Karpas-422 (cell line): ENCODE measurements around the gene PLA2G2F. TPM values are rescaled to one million over a fixed set of nuclear protein-coding genes. Genes with fewer than 3 reads are reported as not detected.

Experiments
- DNase-seq: peaks from one replicate; pipeline ENCODE4 v3.0.0-alpha.2; 2015
- H2AFZ ChIP-seq: fragments of 200-600 bp; sonication (generic); 2 replicates; pipeline ENCODE4 v1.6.1; 2014; ENCODE audit warnings: antibody characterized with exemption, low read length, mixed read lengths
- H3K27ac ChIP-seq: fragments of 200-600 bp; sonication (generic); 2 replicates; pipeline ENCODE4 v1.5.1; 2014; ENCODE audit warnings: mild to moderate bottlenecking, low read length, moderate library complexity
- H3K27me3 ChIP-seq: fragments of 200-600 bp; sonication (generic); 2 replicates; pipeline ENCODE4 v1.6.1; 2014; ENCODE audit warnings: low read length, mixed read lengths
- H3K36me3 ChIP-seq: fragments of 200-600 bp; sonication (generic); 2 replicates; pipeline ENCODE4 v1.6.1; 2014; ENCODE audit warnings: low read length, mixed read lengths; ENCODE audit not compliant: insufficient read depth
- H3K4me1 ChIP-seq: fragments of 200-600 bp; sonication (generic); 2 replicates; pipeline ENCODE4 v1.6.1; 2014; ENCODE audit warnings: mild to moderate bottlenecking, low read length, mixed read lengths
- H3K4me2 ChIP-seq: fragments of 200-600 bp; sonication (generic); 2 replicates; pipeline ENCODE4 v1.6.1; 2014; ENCODE audit warnings: low read length, low read depth, mild to moderate bottlenecking; ENCODE audit not compliant: poor library complexity, severe bottlenecking
- H3K4me3 ChIP-seq: fragments of 200-600 bp; sonication (generic); 2 replicates; pipeline ENCODE4 v1.5.1; 2014; ENCODE audit warnings: mild to moderate bottlenecking, antibody characterized with exemption, low read length, mixed read lengths
- H3K79me2 ChIP-seq: fragments of 200-600 bp; sonication (generic); 2 replicates; pipeline ENCODE4 v1.6.1; 2014; ENCODE audit warnings: mild to moderate bottlenecking, low read length, mixed read lengths
- H3K9ac ChIP-seq: fragments of 200-600 bp; sonication (generic); 2 replicates; pipeline ENCODE4 v1.6.0; 2014; ENCODE audit warnings: low read length
- H3K9me2 ChIP-seq: fragments of 200-600 bp; sonication (generic), shearing (Covaris generic); replicated peaks from 2 replicates; pipeline ENCODE4 v1.6.0; 2014; ENCODE audit warnings: mild to moderate bottlenecking, low read length, moderate library complexity; ENCODE audit not compliant: insufficient read depth
- H3K9me3 ChIP-seq: fragments of 300-700, 200-600 bp; sonication (generic); 2 replicates; pipeline ENCODE4 v1.6.1; 2014; ENCODE audit warnings: low read length, mixed read lengths
- H4K20me1 ChIP-seq: fragments of 200-600 bp; sonication (generic); 2 replicates; pipeline ENCODE4 v1.6.1; 2014; ENCODE audit warnings: mild to moderate bottlenecking, antibody characterized with exemption, low read length, low read depth; ENCODE audit not compliant: insufficient read depth
- total RNA-seq: library from RNA; depleted of rRNA; stranded (reverse); fragments of >200 nt; shearing (Covaris generic); gene quantifications from 2 replicates; pipeline ENCODE4 v1.2.3, GENCODE V29; 2014; ENCODE audit warnings: low replicate concordance

The PLA2G2F gene
- total RNA-seq, 1 experiment from 2014 or later: not detected

GRCh38 chr1:20096840-20097447 lies 42.2 kb upstream of the PLA2G2F start:
- no peaks in the 10 kb centered on the region for H3K79me2 ChIP-seq
- H3K27me3 ChIP-seq: no peaks in the 10 kb centered on the region
- H3K4me3 ChIP-seq: no peak overlapping the region
- H3K4me2 ChIP-seq: no peak overlapping the region
- H3K27ac ChIP-seq: no peak overlapping the region
- no peak overlapping the region for H3K9ac ChIP-seq
- no peaks in the 10 kb centered on the region for H4K20me1 ChIP-seq
- DNase-seq: no peak
- H3K9me2 ChIP-seq: no peaks in the 10 kb centered on the region
- H3K36me3 ChIP-seq: no peaks in the 10 kb centered on the region
- H3K4me1 ChIP-seq: no peaks in the 10 kb centered on the region
- H3K9me3 ChIP-seq: no peaks in the 10 kb centered on the region
- H2AFZ ChIP-seq: no peak overlapping the region

GRCh38 chr1:20099533-20099932 lies 39.6 kb upstream of the PLA2G2F start:
- Histone ChIP-seq H3K27ac (no peak overlapping the region), H3K27me3 (no peaks in the 10 kb centered on the region), H3K9ac (no peak overlapping the region), H3K9me3 (no peaks in the 10 kb centered on the region), H3K4me3 (no peak overlapping the region), H2AFZ (no peak overlapping the region), H3K4me2 (no peak overlapping the region), H3K4me1 (no peaks in the 10 kb centered on the region), H3K36me3 (no peaks in the 10 kb centered on the region), H3K79me2 (no peaks in the 10 kb centered on the region), H3K9me2 (no peaks in the 10 kb centered on the region), H4K20me1 (no peaks in the 10 kb centered on the region)
- DNase-seq: no peak

DNA sequence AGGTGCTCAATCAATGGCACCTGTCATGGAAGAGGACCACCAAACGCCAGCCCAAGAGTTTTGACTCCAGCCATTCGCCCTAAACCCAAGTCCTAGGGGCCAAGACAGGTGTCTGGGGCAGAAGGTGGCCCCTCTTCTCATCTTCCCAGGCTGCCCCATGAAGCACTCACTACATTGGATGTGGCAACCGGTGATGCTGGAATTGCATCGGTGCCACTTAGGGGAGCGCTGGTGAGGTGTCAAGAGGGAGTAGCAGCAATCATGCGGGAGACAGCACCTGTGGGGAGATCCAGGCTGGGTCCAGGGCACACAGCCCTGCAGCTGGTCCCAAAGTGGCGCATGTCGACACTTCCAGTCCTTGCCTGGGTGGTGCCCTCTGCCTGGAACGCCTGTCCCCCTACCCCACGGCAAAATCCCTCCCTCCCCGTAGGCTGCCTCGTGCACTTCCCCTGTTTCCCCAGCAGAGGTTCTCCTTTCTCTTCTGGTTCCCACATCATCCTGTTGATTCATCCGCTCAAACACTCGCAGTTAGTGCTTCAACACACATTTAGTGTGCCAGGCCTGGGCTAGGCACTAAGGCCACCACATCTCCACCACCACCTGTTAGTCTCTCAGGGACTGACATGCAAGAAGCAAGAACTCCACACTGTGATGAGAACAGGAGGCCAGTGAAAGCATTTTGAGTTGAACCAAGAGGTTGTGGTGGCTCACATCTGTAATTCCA lies 38.3 kb upstream of the PLA2G2F start:
- no peaks in the 10 kb centered on the region for H3K27me3 ChIP-seq
- H3K27ac ChIP-seq: no peak overlapping the region
- DNase-seq: peak; percentile 71
- H3K79me2 ChIP-seq: no peaks in the 10 kb centered on the region
- H3K4me1 ChIP-seq: no peaks in the 10 kb centered on the region
- no peak overlapping the region for H3K9ac ChIP-seq
- H3K9me2 ChIP-seq: no peaks in the 10 kb centered on the region
- H2AFZ ChIP-seq: no peak overlapping the region
- H3K4me3 ChIP-seq: no peak overlapping the region
- H3K9me3 ChIP-seq: no peaks in the 10 kb centered on the region
- H3K36me3 ChIP-seq: no peaks in the 10 kb centered on the region
- H3K4me2 ChIP-seq: no peak overlapping the region
- no peaks in the 10 kb centered on the region for H4K20me1 ChIP-seq

- no peaks in the 10 kb centered on the region for H3K36me3 ChIP-seq
- no peak overlapping the region for H2AFZ ChIP-seq
- no peak overlapping the region for H3K27ac ChIP-seq
- H3K79me2 ChIP-seq: no peaks in the 10 kb centered on the region
- no peak overlapping the region for H3K9ac ChIP-seq
- no peaks in the 10 kb centered on the region for H3K9me2 ChIP-seq
- no peak for DNase-seq
- no peaks in the 10 kb centered on the region for H3K27me3 ChIP-seq
- no peak overlapping the region for H3K4me3 ChIP-seq
- no peaks in the 10 kb centered on the region for H3K4me1 ChIP-seq
- no peaks in the 10 kb centered on the region for H3K9me3 ChIP-seq
- H4K20me1 ChIP-seq: no peaks in the 10 kb centered on the region
- no peak overlapping the region for H3K4me2 ChIP-seq
Measured at GRCh38 chr1:20102875-20103274, 36.2 kb upstream of the PLA2G2F start.

GRCh38 chr1:20105856-20106255 lies 33.3 kb upstream of the PLA2G2F start:
- H3K9me3 ChIP-seq: no peaks in the 10 kb centered on the region
- H3K27ac ChIP-seq: no peak overlapping the region
- H4K20me1 ChIP-seq: no peaks in the 10 kb centered on the region
- no peak overlapping the region for H3K4me2 ChIP-seq
- H3K9me2 ChIP-seq: no peaks in the 10 kb centered on the region
- no peaks in the 10 kb centered on the region for H3K27me3 ChIP-seq
- H3K4me1 ChIP-seq: no peaks in the 10 kb centered on the region
- H2AFZ ChIP-seq: no peak overlapping the region
- no peak overlapping the region for H3K4me3 ChIP-seq
- no peaks in the 10 kb centered on the region for H3K36me3 ChIP-seq
- DNase-seq: no peak
- H3K9ac ChIP-seq: no peak overlapping the region
- H3K79me2 ChIP-seq: no peaks in the 10 kb centered on the region

GRCh38 chr1:20107351-20107750 lies 31.8 kb upstream of the PLA2G2F start:
- Histone ChIP-seq H3K79me2 (no peaks in the 10 kb centered on the region), H3K9me2 (no peaks in the 10 kb centered on the region), H3K9ac (no peak overlapping the region), H3K27ac (no peak overlapping the region), H3K9me3 (no peaks in the 10 kb centered on the region), H3K27me3 (no peaks in the 10 kb centered on the region), H2AFZ (no peak overlapping the region), H4K20me1 (no peaks in the 10 kb centered on the region), H3K36me3 (no peaks in the 10 kb centered on the region), H3K4me3 (no peak overlapping the region), H3K4me2 (no peak overlapping the region), H3K4me1 (no peaks in the 10 kb centered on the region)
- no peak for DNase-seq

GRCh38 chr1:20107796-20108195 lies 31.3 kb upstream of the PLA2G2F start:
- Histone ChIP-seq H3K9ac (no peak overlapping the region), H3K27me3 (no peaks in the 10 kb centered on the region), H3K4me1 (no peaks in the 10 kb centered on the region), H3K9me2 (no peaks in the 10 kb centered on the region), H3K36me3 (no peaks in the 10 kb centered on the region), H3K4me3 (no peak overlapping the region), H3K79me2 (no peaks in the 10 kb centered on the region), H3K4me2 (no peak overlapping the region), H3K27ac (no peak overlapping the region), H4K20me1 (no peaks in the 10 kb centered on the region), H2AFZ (no peak overlapping the region), H3K9me3 (no peaks in the 10 kb centered on the region)
- no peak for DNase-seq

- H3K4me2 ChIP-seq: no peak overlapping the region
- no peak overlapping the region for H2AFZ ChIP-seq
- no peak overlapping the region for H3K4me3 ChIP-seq
- no peak overlapping the region for H3K9ac ChIP-seq
- H3K4me1 ChIP-seq: no peaks in the 10 kb centered on the region
- no peaks in the 10 kb centered on the region for H4K20me1 ChIP-seq
- no peaks in the 10 kb centered on the region for H3K27me3 ChIP-seq
- no peaks in the 10 kb centered on the region for H3K79me2 ChIP-seq
- no peaks in the 10 kb centered on the region for H3K36me3 ChIP-seq
- H3K9me3 ChIP-seq: no peaks in the 10 kb centered on the region
- no peak for DNase-seq
- H3K9me2 ChIP-seq: no peaks in the 10 kb centered on the region
- no peak overlapping the region for H3K27ac ChIP-seq
Measured at GRCh38 chr1:20108366-20109123, 30.6 kb upstream of the PLA2G2F start.
